T-cell (primary cell): Measurements from ENCODE around the gene TLR2. TPM values are rescaled to one million over a fixed set of nuclear protein-coding genes. Genes with fewer than 3 reads are reported as not detected.

Source experiments
- ATAC-seq, 4 experiments: fragments of 200-7000 bp in 3 of 4; fragments of 150-1000 bp in 1 of 4; cut with Tn5 transposase; replicated peaks in 1 of 4; 1 replicate in 3 of 4; 2 replicates in 1 of 4; pipeline ENCODE4 v1.10.0; 2021; ENCODE audit warnings: moderate library complexity in 3 of 4, mild to moderate bottlenecking in 2 of 4, moderate number of reproducible peaks in 1 of 4
- CTCF ChIA-PET, 2 donors: fragments of 300-600 bp; sonication (Branson Sonifier 250); formaldehyde crosslinking; loops; one replicate each; lab custom pipeline; 2022; ENCODE audit warnings: antibody characterized with exemption in 2 of 2; lab: Charles Lee
- POLR2A ChIA-PET, 2 donors: fragments of 300-600 bp; sonication (Branson Sonifier 250); formaldehyde crosslinking; loops; one replicate each; lab custom pipeline; 2022; ENCODE audit warnings: antibody characterized with exemption in 2 of 2; lab: Charles Lee
- DNase-seq, 35 experiments: peaks; one replicate each; pipeline versions ENCODE4 v3.0.0 to v3.0.0-alpha.2; 2013 to 2023
- H3K27ac ChIP-seq: one replicate; pipeline ENCODE4 v1.5.1; 2013; ENCODE audit warnings: low read length
- H3K27me3 ChIP-seq, 2 experiments: replicated peaks in 1 of 2; 1 replicate in 1 of 2; 2 replicates in 1 of 2; pipeline versions ENCODE4 v1.6.1 to v1.7.0; 2013; ENCODE audit warnings: low read length in 1 of 2, mixed read lengths in 1 of 2; ENCODE audit not compliant: control insufficient read depth in 2 of 2, insufficient read depth in 2 of 2; ENCODE audit errors: extremely low read depth in 1 of 2
- H3K36me3 ChIP-seq, 2 donors: 1 replicate in 1 of 2; 2 replicates in 1 of 2; pipeline versions ENCODE4 v1.6.1 to v1.7.0; 2013; ENCODE audit warnings: low read length in 1 of 2; ENCODE audit not compliant: control insufficient read depth in 2 of 2, insufficient read depth in 1 of 2; ENCODE audit errors: extremely low read depth in 1 of 2
- H3K4me1 ChIP-seq, 2 experiments: 1 replicate in 1 of 2; 2 replicates in 1 of 2; pipeline versions ENCODE4 v1.6.1 to v1.7.0; 2013; ENCODE audit warnings: low read length in 2 of 2, mixed read lengths in 1 of 2; ENCODE audit not compliant: insufficient read depth in 2 of 2, control insufficient read depth in 1 of 2; ENCODE audit errors: extremely low read depth in 1 of 2
- H3K4me3 ChIP-seq, 2 donors: 1 replicate in 1 of 2; 2 replicates in 1 of 2; pipeline versions ENCODE4 v1.5.1 to v1.7.0; 2013; ENCODE audit warnings: mild to moderate bottlenecking in 2 of 2, low read length in 1 of 2, moderate library complexity in 1 of 2; ENCODE audit not compliant: control insufficient read depth in 1 of 2; ENCODE audit errors: extremely low read depth in 1 of 2
- H3K9me3 ChIP-seq: 2 replicates; pipeline ENCODE4 v1.7.0; 2013
- H3K27ac Mint-ChIP-seq, 2 donors: one replicate each; pipeline ENCODE4 v1.8.0; 2020 to 2021; ENCODE audit warnings: mild to moderate bottlenecking in 2 of 2, mixed read lengths in 2 of 2
- H3K27me3 Mint-ChIP-seq, 2 donors: one replicate each; pipeline ENCODE4 v1.8.0; 2021 to 2022; ENCODE audit warnings: mixed read lengths in 2 of 2
- H3K36me3 Mint-ChIP-seq: one replicate; pipeline ENCODE4 v1.8.0; 2021; ENCODE audit warnings: mixed read lengths
- H3K4me1 Mint-ChIP-seq, 3 donors: one replicate each; pipeline ENCODE4 v1.8.0; 2020 to 2022; ENCODE audit warnings: mixed read lengths in 3 of 3, mild to moderate bottlenecking in 1 of 3
- H3K4me3 Mint-ChIP-seq, 3 donors: one replicate each; pipeline ENCODE4 v1.8.0; 2020 to 2022; ENCODE audit warnings: mild to moderate bottlenecking in 3 of 3, mixed read lengths in 3 of 3, moderate library complexity in 3 of 3
- H3K9me3 Mint-ChIP-seq, 3 donors: one replicate each; pipeline ENCODE4 v1.8.0; 2020 to 2022; ENCODE audit warnings: mixed read lengths in 3 of 3
- WGBS: methylation state at CpG from one replicate; pipeline ENCODE4 v1.1.5; 2013; ENCODE audit warnings: missing lambda C conversion rate; ENCODE audit not compliant: insufficient coverage; 5-methylcytosine and 5-hydroxymethylcytosine counted together
- total RNA-seq, 35 experiments: library from RNA in 6 of 35; stranded (reverse) in 6 of 35; fragments of 120-200 nt in 1 of 35; gene quantifications; one replicate each; pipeline versions ENCODE4 v1.2.1 to v1.2.4 and lab custom pipeline; 2013 to 2026

Gene TLR2
- total RNA-seq, 5 donors from 2014 or later (not counting 1 experiment from before 2014, with no cell fraction given): 1.1 to 2.3 (median 1.9) TPM

DNA sequence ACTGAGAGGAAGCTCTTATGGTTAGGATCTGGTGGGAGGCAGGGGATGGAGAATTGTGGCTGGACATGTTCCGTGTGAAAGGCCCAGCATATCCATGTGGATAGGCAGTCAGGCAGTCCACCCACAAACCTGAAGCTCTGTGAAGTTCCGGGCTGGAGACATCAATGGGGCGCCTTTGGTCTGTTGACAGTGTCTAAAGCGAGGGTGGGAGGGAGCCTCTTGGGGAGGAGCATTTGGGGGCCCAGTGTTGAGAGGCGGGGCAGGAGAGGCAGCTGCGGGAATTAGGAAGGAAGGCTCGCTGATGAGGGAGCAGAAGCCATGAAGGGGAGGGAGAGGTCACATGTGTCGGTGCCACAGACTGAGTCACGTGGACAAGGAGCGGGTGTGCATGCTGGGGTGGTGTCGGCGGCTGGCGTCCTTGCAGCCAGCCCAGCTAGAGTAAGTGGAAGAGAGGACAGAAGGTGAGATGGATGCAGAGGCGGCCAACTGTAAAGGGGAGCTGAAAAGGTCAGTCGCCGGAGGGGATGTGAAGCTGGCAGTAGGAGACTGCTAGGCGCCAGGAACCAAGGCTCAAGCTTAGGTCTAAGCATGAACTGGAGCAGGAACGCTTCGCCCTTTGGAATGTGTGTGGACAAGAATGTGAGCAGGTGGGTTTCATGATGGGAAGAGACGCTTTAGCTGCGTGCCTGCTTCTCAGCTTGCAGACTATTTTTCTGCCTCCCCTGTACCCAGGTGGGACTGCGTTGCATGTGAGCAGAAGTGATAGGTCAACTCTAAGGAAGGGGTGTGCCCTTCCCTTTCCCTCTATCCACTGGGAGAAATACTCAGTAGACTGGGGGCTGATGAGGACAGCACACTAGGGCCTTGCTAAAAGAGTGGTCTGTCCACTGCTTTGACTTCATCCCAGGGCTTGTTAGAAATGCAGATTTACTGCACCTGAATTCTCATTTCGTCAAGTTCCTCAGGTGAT lies 44.0 kb upstream of the TLR2 start:
- peak in 1 of 4 experiments; percentile 15 for ATAC-seq
- no peak for DNase-seq
- Histone ChIP-seq H3K9me3 (no peaks in the 10 kb centered on the region), H3K36me3 (peaks cover 7 to 25% of the 10 kb centered on the region in 2 donors), H3K27ac (no peak overlapping the region), H3K4me3 (no peak overlapping the region), H3K4me1 (peaks cover 3 to 4% of the 10 kb centered on the region in 2 experiments), H3K27me3 (no peaks in the 10 kb centered on the region)
- H3K9me3 Mint-ChIP-seq: no peaks in the 10 kb centered on the region
- POLR2A ChIA-PET: interaction anchor here in 1 of 2 donors (0.5 to 0.6 kb wide), 2 partner anchors 110 to 909 kb away, joined by 3 to 4 read pairs; no protein-coding TSS in a partner anchor
- H3K27me3 Mint-ChIP-seq: no peaks in the 10 kb centered on the region
- H3K36me3 Mint-ChIP-seq: peaks cover 26% of the 10 kb centered on the region
- no peak overlapping the region for H3K4me3 Mint-ChIP-seq
- CTCF ChIA-PET: no interaction called here
- H3K27ac Mint-ChIP-seq: peak overlapping the region in 1 of 2 donors; percentile 59
- 90% methylated on average over 15 of the region's 23 CpGs for WGBS
- H3K4me1 Mint-ChIP-seq: peaks cover 2 to 9% (median 4%) of the 10 kb centered on the region in 3 donors

- ChIA-PET CTCF (interaction anchor here in 1 of 2 donors (0.7 kb wide), 1 partner anchor 507 kb away, joined by 5 read pairs; no protein-coding TSS in a partner anchor), POLR2A (no interaction called here)
- Mint-ChIP-seq H3K4me3 (no peak overlapping the region), H3K27ac (peak overlapping the region; percentile 41 to 59), H3K36me3 (peaks cover 12% of the 10 kb centered on the region), H3K9me3 (no peaks in the 10 kb centered on the region), H3K4me1 (peaks cover 2 to 9% (median 4%) of the 10 kb centered on the region in 3 donors), H3K27me3 (no peaks in the 10 kb centered on the region)
- Histone ChIP-seq H3K4me1 (peaks cover 3 to 4% of the 10 kb centered on the region in 2 experiments), H3K4me3 (no peak overlapping the region), H3K36me3 (peaks cover 0 to 11% of the 10 kb centered on the region in 2 donors), H3K9me3 (no peaks in the 10 kb centered on the region), H3K27ac (no peak overlapping the region), H3K27me3 (no peaks in the 10 kb centered on the region)
- WGBS: no CpG with 5 or more reads among the region's 7 CpGs
- no peak for ATAC-seq
- no peak for DNase-seq
Observed at GRCh38 chr4:153641532-153641931, 42.5 kb upstream of the TLR2 start.

DNA sequence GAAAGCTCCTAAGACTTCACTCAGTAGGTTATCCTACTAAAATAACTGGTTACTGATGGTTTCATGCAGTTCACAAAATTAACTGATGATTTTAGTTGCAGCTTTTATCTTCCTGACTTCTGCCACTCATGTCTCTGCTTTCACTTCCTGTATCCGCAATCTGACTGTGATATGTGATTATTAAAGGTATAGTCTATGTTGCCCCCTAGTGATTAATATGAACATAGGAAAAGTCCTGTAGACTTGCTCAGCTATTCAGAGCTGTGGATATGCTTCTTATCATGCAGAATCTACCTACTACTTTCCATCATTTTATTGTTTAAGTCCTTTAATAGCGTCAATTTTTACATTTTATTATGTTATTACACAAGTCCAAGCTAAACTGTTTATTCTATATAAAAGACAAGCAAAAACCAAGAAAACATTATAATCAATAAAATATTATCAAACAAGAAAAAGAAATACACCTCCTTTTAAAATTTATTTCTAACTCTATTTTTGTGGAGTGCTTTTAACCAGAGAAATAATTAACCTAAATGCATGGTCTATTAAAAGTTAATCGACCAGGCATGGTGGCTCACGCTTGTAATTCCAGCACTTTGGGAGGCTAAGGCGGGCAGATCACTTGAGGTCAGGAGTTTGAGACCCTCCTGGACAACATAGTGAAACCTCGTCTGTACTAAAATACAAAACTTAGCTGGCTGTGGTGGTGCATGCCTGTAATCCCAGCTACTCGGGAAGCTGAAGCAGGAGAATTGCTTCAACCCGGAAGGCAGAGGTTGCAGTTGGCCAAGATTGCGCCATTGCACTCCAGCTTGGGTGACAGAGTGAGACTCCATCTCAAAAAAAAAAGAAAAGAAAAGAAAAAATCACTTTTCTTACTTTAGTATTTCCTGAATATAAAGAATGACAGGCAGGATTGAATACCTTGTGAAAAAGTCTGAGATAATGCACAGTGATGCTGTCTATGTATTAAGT lies 40.4 kb upstream of the TLR2 start:
- no peaks in the 10 kb centered on the region for H3K27me3 ChIP-seq
- DNase-seq (peak in 3 of 35 experiments; percentile 9 to 70 (median 10)), ATAC-seq (peak; percentile 84 to 90 (median 87))
- H3K4me3 ChIP-seq: no peak overlapping the region
- POLR2A ChIA-PET: interaction anchor here in 1 of 2 donors (1.0 kb wide), 1 partner anchor 60 kb away, joined by 3 read pairs; no protein-coding TSS in a partner anchor
- 100% methylated on average over 2 of the region's 9 CpGs for WGBS
- Mint-ChIP-seq H3K27me3 (no peaks in the 10 kb centered on the region), H3K27ac (peak overlapping the region in 1 of 2 donors; percentile 0), H3K4me3 (no peak overlapping the region), H3K4me1 (peaks cover 9 to 15% (median 10%) of the 10 kb centered on the region in 3 donors), H3K36me3 (no peaks in the 10 kb centered on the region), H3K9me3 (no peaks in the 10 kb centered on the region)
- H3K36me3 ChIP-seq: no peaks in the 10 kb centered on the region
- CTCF ChIA-PET: interaction anchor here (0.5 to 2.3 kb wide), 23 partner anchors 8 to 903 kb away, joined by 3 to 13 read pairs (median 4); no protein-coding TSS in a partner anchor
- H3K27ac ChIP-seq: peak overlapping the region; percentile 49
- H3K9me3 ChIP-seq: no peaks in the 10 kb centered on the region
- H3K4me1 ChIP-seq: peaks cover 3 to 4% of the 10 kb centered on the region in 2 experiments

GRCh38 chr4:153645183-153645582 lies 38.9 kb upstream of the TLR2 start:
- H3K27ac Mint-ChIP-seq: no peak overlapping the region
- H3K9me3 ChIP-seq: no peaks in the 10 kb centered on the region
- no peaks in the 10 kb centered on the region for H3K27me3 ChIP-seq
- POLR2A ChIA-PET: no interaction called here
- CTCF ChIA-PET: interaction anchor here (0.7 to 1.3 kb wide), 3 partner anchors 10 to 502 kb away, joined by 3 to 4 read pairs (median 3); no protein-coding TSS in a partner anchor
- no peaks in the 10 kb centered on the region for H3K9me3 Mint-ChIP-seq
- H3K27ac ChIP-seq: no peak overlapping the region
- H3K36me3 Mint-ChIP-seq: no peaks in the 10 kb centered on the region
- peaks cover 10 to 16% (median 11%) of the 10 kb centered on the region in 3 donors for H3K4me1 Mint-ChIP-seq
- no peaks in the 10 kb centered on the region for H3K36me3 ChIP-seq
- H3K4me3 ChIP-seq: no peak overlapping the region
- no peak overlapping the region for H3K4me3 Mint-ChIP-seq
- no peaks in the 10 kb centered on the region for H3K27me3 Mint-ChIP-seq
- DNase-seq (no peak), ATAC-seq (no peak)
- WGBS: 80% methylated on average over 1 of the region's 1 CpG
- peaks cover 3 to 4% of the 10 kb centered on the region in 2 experiments for H3K4me1 ChIP-seq

DNA sequence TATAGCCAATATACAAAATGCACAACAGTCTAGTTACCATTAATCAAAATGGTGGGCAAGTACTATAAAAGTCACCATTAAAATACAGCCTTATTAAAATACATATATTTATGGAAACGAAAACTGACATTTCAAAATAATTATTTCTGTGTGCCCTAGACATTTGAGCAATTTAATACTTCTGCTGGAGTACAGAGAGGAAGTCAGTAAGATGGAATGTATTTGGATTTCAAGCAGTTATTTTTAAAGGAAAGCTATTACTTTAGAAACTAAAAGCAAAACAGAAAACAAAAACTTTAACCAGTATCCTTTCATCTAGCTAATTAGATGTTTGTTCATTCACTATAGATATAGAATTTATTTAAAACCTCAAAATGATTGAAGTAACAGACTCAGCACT lies 37.8 kb upstream of the TLR2 start:
- no peaks in the 10 kb centered on the region for H3K9me3 Mint-ChIP-seq
- H3K36me3 ChIP-seq: no peaks in the 10 kb centered on the region
- ChIA-PET CTCF (interaction anchor here in 1 of 2 donors (1.0 kb wide), 1 partner anchor 563 kb away, joined by 3 read pairs; no protein-coding TSS in a partner anchor), POLR2A (no interaction called here)
- no peak overlapping the region for H3K27ac Mint-ChIP-seq
- no peak overlapping the region for H3K4me3 ChIP-seq
- H3K36me3 Mint-ChIP-seq: no peaks in the 10 kb centered on the region
- H3K9me3 ChIP-seq: no peaks in the 10 kb centered on the region
- H3K4me1 ChIP-seq: peaks cover 8% of the 10 kb centered on the region in 2 experiments
- DNase-seq: no peak
- H3K4me1 Mint-ChIP-seq: peaks cover 14 to 23% (median 19%) of the 10 kb centered on the region in 3 donors
- no peaks in the 10 kb centered on the region for H3K27me3 Mint-ChIP-seq
- no peak overlapping the region for H3K27ac ChIP-seq
- no peaks in the 10 kb centered on the region for H3K27me3 ChIP-seq
- no peak for ATAC-seq
- no peak overlapping the region for H3K4me3 Mint-ChIP-seq
- whole genome bisulfite sequencing: no CpG with 5 or more reads among the region's 1 CpG
